Esophagus squamous epithelium (tissue), 5 donors: Measurements from ENCODE around the gene MAML3. TPM values are rescaled to one million over a fixed set of nuclear protein-coding genes. Genes with fewer than 3 reads are reported as not detected.

Experiments
- DNase-seq: peaks from one replicate; lab custom pipeline; 2025; lab: John Stamatoyannopoulos, UW
- H3K27ac ChIP-seq, 4 donors: fragments of 200-600 bp; sonication (generic); one replicate each; pipeline ENCODE4 v1.5.1; 2016 to 2019; ENCODE audit warnings: mild to moderate bottlenecking in 1 of 4
- H3K27me3 ChIP-seq, 4 donors: fragments of 200-600 bp; sonication (generic); 1 replicate in 3 of 4; 2 replicates in 1 of 4; pipeline versions ENCODE4 v1.5.1 to v1.6.0; 2017 to 2021; ENCODE audit warnings: antibody characterized with exemption in 1 of 4
- H3K36me3 ChIP-seq, 3 donors: fragments of 200-600 bp; sonication (generic); one replicate each; pipeline ENCODE4 v1.5.1; 2016 to 2019
- H3K4me1 ChIP-seq, 3 donors: fragments of 200-600 bp; sonication (generic); one replicate each; pipeline ENCODE4 v1.5.1; 2017 to 2019
- H3K4me3 ChIP-seq, 4 donors: fragments of 200-600 bp; sonication (generic); 1 replicate in 3 of 4; 2 replicates in 1 of 4; pipeline ENCODE4 v1.5.1; 2016 to 2019; ENCODE audit warnings: mild to moderate bottlenecking in 2 of 4, moderate library complexity in 1 of 4
- H3K9me3 ChIP-seq, 3 donors: fragments of 200-600 bp; sonication (generic); one replicate each; pipeline ENCODE4 v1.5.1; 2016 to 2019
- POLR2A ChIP-seq, 4 donors: fragments of 450-650 bp; IDR thresholded peaks; one replicate each; pipeline ENCODE4 v1.6.1; 2017; ENCODE audit warnings: antibody characterized with exemption in 4 of 4, mild to moderate bottlenecking in 4 of 4, moderate library complexity in 3 of 4
- WGBS, 2 donors: methylation state at CpG; one replicate each; pipeline ENCODE4 v1.1.5; 2018; 5-methylcytosine and 5-hydroxymethylcytosine counted together
- intact Hi-C: fragments of 100-400 bp; cut with DNase I; formaldehyde crosslinking; loops from one replicate; pipeline ENCODE4 v1.15.0; 2022
- total RNA-seq, 4 donors: library from RNA; depleted of rRNA; stranded (reverse); fragments of >200 nt; gene quantifications; one replicate each; pipeline ENCODE4 v1.1.0, GENCODE V29; 2016
- TF ChIP-seq, protein P1 (sequence below), 6 experiments: fragments of 450-650 bp in 4 of 6; fragments of 200-600 bp in 2 of 6; sonication (generic) in 2 of 6; IDR thresholded peaks; one replicate each; pipeline ENCODE4 v1.5.1; 2016 to 2019; ENCODE audit warnings: antibody characterized with exemption in 6 of 6, mild to moderate bottlenecking in 4 of 6, moderate library complexity in 4 of 6
- donor health status: DM: yes; HTN: yes; CAD: no.

MAML3 gene
- total RNA-seq, 4 donors from 2014 or later: 6.9 to 14.2 (median 8.9) TPM

DNA sequence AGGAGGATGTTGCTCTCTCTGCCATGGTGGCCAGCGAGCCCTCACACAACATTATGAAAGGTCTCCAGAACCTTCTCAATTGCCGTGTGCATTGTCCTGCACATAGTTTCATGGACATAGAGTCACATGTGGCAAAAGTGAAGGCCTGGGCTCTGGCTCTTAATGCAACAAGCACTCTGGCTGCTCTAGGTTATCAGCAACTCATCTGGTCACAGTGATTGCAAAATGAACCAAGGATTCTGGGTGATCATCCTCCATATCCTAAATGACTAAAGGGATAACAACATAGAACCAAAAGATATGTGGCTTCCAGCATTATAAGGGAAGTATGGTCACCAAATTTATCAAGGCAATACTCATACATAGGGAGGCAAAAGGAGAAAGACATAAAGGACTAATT is 313.2 kb downstream of the MAML3 start:
- TF ChIP-seq POLR2A (IDR thresholded peaks at IDR 0.05): no peak
- TF ChIP-seq, protein P1, sequence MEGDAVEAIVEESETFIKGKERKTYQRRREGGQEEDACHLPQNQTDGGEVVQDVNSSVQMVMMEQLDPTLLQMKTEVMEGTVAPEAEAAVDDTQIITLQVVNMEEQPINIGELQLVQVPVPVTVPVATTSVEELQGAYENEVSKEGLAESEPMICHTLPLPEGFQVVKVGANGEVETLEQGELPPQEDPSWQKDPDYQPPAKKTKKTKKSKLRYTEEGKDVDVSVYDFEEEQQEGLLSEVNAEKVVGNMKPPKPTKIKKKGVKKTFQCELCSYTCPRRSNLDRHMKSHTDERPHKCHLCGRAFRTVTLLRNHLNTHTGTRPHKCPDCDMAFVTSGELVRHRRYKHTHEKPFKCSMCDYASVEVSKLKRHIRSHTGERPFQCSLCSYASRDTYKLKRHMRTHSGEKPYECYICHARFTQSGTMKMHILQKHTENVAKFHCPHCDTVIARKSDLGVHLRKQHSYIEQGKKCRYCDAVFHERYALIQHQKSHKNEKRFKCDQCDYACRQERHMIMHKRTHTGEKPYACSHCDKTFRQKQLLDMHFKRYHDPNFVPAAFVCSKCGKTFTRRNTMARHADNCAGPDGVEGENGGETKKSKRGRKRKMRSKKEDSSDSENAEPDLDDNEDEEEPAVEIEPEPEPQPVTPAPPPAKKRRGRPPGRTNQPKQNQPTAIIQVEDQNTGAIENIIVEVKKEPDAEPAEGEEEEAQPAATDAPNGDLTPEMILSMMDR (IDR thresholded peaks at IDR 0.05): no peak
- H3K27ac ChIP-seq: no peak overlapping the region
- no peaks in the 10 kb centered on the region for H3K9me3 ChIP-seq
- H3K4me3 ChIP-seq: no peak overlapping the region
- H3K27me3 ChIP-seq: no peaks in the 10 kb centered on the region
- no peak for DNase-seq
- 80 to 83% methylated on average over 2 of the region's 2 CpGs for WGBS, 2 donors
- intact Hi-C loops: no loop called here
- H3K4me1 ChIP-seq: peaks cover 0 to 6% (median 0%) of the 10 kb centered on the region in 3 donors
- H3K36me3 ChIP-seq: no peaks in the 10 kb centered on the region

DNA sequence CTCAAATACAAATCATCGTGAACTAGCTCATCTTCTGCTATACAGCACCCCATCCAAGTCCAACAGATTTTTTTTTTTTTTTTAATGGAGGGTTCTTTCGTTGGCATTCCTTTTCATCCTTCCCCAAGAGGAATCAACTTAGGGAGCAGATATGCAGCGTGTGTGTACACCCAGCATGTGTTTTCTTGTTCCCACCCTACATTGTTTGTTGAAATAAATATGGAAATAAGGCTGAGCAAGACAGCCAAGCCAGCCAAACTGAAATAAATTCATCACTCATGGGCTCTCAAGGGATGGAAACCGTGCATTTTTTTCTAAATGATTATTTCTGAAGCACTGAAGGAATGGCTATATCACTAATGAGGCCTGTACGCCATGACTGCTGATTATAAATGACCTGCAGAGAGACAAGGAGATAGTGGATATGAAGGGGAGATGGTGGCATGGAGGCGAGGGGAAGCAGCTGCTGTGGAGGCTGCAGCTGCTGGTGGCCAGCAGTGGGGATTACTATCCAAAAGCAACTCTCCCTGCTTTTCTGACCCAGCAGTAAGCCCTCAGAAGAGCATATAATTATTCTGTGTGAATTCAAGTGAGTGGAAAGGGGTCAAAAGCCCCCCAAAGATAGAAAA is 314.5 kb downstream of the MAML3 start:
- WGBS, 2 donors: 70 to 84% methylated on average over 6 of the region's 6 CpGs
- Histone ChIP-seq H3K27me3 (no peaks in the 10 kb centered on the region), H3K27ac (no peak overlapping the region), H3K4me3 (no peak overlapping the region), H3K4me1 (peaks cover 0 to 14% (median 0%) of the 10 kb centered on the region in 3 donors), H3K36me3 (no peaks in the 10 kb centered on the region), H3K9me3 (no peaks in the 10 kb centered on the region)
- DNase-seq: no peak
- intact Hi-C loops: no loop called here
- TF ChIP-seq POLR2A (IDR thresholded peaks at IDR 0.05): no peak
- TF ChIP-seq, protein P1 (IDR thresholded peaks at IDR 0.05): no peak

DNA sequence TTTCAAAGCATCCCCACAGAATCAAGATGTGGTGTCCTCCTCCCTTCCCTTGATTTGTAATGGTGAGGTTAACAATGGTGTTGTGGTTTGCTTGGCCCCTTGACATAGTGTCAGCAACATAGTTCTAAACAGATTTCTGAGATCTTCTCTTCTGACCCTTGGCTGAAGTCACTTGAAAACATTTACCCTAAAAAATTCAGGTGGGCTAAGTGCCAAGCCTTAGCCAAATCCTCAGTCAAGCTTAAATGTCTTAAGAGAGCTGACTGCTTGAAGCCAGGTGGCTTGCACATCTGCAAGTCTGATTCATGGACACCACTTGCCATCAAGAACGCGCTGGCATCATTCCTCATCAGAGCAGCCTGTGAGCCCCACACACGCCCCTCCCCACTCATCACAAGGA is 315.2 kb downstream of the MAML3 start:
- 95% methylated on average over 3 of the region's 3 CpGs; no CpG with 5 or more reads in 1 of the 2 donors for WGBS, 2 donors
- DNase-seq: no peak
- intact Hi-C loops: no loop called here
- Histone ChIP-seq H3K27me3 (no peaks in the 10 kb centered on the region), H3K27ac (no peak overlapping the region), H3K4me3 (no peak overlapping the region), H3K36me3 (no peaks in the 10 kb centered on the region), H3K9me3 (no peaks in the 10 kb centered on the region), H3K4me1 (peaks cover 0 to 14% (median 0%) of the 10 kb centered on the region in 3 donors)
- TF ChIP-seq POLR2A (IDR thresholded peaks at IDR 0.05): no peak
- TF ChIP-seq, protein P1 (IDR thresholded peaks at IDR 0.05): no peak

DNA sequence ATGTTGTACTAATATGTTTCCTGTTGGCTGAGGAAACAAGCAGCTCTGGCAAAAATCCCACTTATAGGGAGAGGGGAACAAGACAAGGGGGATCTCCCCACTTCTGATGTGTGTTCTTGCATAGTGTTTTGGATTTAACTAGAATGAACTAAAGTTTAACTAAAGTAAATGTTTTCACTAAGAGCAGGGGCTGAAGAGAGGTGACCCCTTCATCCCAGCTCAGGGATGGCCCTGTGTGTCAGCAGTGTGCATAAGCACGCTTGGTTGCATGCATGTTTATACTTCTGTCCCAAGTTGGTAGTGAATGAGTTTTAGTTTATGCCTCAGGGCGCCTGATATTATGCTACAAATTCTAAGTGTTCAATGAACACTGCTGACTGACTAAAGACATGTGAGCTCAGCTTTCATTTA is 319.0 kb downstream of the MAML3 start:
- TF ChIP-seq, protein P1 (IDR thresholded peaks at IDR 0.05): no peak
- no peak for TF ChIP-seq POLR2A (IDR thresholded peaks at IDR 0.05)
- no peaks in the 10 kb centered on the region for H3K9me3 ChIP-seq
- peaks cover 0 to 13% (median 0%) of the 10 kb centered on the region in 3 donors for H3K4me1 ChIP-seq
- no peak for DNase-seq
- H3K36me3 ChIP-seq: no peaks in the 10 kb centered on the region
- no peak overlapping the region for H3K4me3 ChIP-seq
- intact Hi-C loops: no loop called here
- H3K27me3 ChIP-seq: no peaks in the 10 kb centered on the region
- 67 to 81% methylated on average over 2 of the region's 2 CpGs for WGBS, 2 donors
- no peak overlapping the region for H3K27ac ChIP-seq

DNA sequence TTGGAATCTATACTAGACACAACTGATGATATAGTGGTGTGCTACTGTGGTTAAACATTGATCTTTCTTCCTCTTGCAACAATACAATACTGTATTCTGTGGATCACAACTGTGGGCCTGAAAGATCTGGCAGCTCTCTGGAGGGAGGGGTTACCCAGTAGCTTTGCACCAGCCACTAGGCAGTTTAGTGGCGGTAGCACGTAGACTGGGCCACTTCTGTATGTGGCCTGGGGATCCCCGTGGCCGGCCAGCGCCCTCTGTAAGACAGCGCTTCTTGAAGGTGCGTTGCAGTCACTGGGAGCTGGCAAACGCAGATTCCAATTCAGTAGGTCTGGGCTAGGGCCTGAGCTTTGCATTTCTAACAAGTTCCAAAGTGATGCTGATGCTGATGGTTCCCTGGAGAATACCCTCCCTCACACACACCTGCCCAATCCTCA is 319.7 kb downstream of the MAML3 start:
- no peaks in the 10 kb centered on the region for H3K27me3 ChIP-seq
- no peak overlapping the region for H3K27ac ChIP-seq
- H3K36me3 ChIP-seq: no peaks in the 10 kb centered on the region
- 97 to 100% methylated on average over 2 to 8 of the region's 8 CpGs for WGBS, 2 donors
- intact Hi-C loops: no loop called here
- no peak overlapping the region for H3K4me3 ChIP-seq
- peaks cover 0 to 8% (median 0%) of the 10 kb centered on the region in 3 donors for H3K4me1 ChIP-seq
- no peak for DNase-seq
- H3K9me3 ChIP-seq: no peaks in the 10 kb centered on the region
- TF ChIP-seq, protein P1 (IDR thresholded peaks at IDR 0.05): no peak
- no peak for TF ChIP-seq POLR2A (IDR thresholded peaks at IDR 0.05)
